Stimulated activated CD8-positive, alpha-beta memory T cell treated with anti-CD3 and anti-CD28 coated beads, Interleukin-4, amount 100 ng/mL, for 1 hour (primary cell): ENCODE measurements around the gene KCNG2.
A peak's percentile ranks its signal among the peaks of the same experiment; 100 is the strongest.

Experiments used
- DNase-seq, 2 donors: peaks; one replicate each; pipeline ENCODE4 v3.0.0-alpha.2; 2020; ENCODE audit warnings: low read depth in 2 of 2, low spot score in 1 of 2

Gene KCNG2

DNA sequence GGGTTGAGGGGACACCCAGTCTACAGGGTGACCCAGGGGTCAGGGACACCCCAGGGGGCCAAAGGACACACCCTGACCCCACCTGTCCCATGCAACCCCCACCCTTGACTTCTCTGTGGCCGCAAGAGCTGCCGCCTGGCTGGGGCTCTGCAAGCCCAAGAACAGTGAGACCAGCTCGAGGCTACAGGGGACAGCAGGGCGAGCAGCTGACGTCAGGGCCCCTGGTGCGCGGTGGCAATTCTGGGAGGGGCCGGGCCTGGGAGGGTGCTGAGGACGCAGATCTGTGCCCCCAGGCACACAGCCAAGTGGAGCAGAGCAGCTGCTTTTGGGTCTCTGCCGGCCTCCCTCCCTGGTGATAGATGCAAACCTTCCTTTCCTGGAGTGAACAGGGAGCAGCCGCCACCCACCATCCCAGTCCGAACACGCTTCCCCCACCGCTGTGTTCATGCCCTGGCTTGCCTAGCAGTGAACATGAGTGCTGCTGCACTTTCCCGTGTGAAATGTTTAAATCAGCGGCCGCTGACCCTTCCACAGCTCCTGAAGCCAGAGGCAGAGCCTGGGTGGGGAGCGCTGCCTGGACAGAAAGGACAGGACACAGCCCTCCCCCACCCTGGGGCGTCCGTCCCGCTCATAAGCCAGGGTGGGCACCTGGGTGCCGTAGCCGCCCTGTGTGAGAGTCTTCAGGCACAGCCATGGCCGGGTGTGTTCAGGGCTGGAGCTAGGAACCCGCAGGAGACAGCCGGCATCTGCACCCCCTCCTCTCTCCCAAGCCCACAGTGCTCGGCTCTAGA lies 106.8 kb downstream of the KCNG2 start:
- no peak for DNase-seq

DNA sequence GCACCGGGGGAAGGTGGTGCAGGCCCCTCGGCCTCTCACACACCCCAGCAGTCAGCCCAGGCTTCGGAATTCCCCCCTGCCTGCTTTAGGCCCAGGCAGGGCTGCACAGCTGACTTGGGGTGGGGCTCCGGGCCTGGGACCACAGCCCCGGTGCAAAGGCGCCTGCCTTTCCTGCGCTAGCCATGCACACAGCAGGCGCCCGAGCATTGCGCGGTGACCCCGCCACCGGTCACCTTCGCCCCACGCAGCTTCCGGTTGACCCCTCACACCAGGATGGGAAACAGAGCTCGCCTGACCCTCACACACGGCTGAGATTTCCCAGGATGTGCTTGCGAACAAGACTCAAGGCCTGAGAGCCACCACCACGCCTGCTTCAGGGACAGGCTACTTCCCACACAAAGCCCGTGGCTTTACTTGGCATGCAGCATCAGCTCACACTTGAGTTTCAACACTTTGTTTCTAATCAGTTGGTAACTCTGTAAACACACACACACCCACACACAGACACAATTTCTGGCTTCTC lies 107.7 kb downstream of the KCNG2 start:
- no peak for DNase-seq

DNA sequence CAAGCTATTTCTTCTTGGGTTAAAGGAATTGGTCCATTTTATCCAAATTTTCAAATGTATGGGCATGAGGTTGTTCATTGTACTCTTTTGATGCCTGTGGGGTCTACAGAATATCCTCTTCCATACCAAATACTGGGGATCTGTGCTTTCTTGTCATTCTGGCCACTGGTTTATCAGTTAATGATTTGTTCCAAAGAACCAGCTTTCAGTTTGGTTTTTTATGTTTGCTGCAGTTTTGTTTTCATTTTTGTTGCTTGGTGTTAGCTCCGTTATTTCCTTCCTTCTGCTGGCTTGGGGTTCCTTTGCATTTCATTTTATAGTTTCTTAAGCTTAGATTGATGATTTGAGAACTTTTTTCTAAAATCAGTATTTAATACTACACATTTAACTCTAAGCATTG lies 108.3 kb downstream of the KCNG2 start:
- DNase-seq = no peak

DNA sequence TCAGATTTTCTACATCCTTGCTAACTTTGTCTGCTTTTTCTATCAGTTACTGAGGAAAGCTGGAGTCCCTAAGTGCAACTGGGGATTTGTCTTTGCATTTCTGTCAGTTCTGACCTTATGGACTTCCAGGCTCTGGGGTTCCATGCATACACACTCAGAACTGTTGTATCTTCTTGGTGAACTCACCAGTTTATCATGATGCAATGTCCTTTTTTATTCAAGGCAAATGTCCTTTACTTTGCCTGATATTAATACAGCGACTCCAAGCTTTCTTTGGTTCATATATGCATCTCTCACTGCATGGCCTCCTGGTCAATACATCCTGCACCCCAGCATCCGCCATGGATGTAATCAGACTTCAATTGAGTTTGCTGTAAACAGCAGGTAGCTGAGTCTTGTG lies 109.0 kb downstream of the KCNG2 start:
- DNase-seq = no peak

- no peak for DNase-seq
Measured at GRCh38 chr18:79910563-79911343, 113.0 kb downstream of the KCNG2 start.

DNA sequence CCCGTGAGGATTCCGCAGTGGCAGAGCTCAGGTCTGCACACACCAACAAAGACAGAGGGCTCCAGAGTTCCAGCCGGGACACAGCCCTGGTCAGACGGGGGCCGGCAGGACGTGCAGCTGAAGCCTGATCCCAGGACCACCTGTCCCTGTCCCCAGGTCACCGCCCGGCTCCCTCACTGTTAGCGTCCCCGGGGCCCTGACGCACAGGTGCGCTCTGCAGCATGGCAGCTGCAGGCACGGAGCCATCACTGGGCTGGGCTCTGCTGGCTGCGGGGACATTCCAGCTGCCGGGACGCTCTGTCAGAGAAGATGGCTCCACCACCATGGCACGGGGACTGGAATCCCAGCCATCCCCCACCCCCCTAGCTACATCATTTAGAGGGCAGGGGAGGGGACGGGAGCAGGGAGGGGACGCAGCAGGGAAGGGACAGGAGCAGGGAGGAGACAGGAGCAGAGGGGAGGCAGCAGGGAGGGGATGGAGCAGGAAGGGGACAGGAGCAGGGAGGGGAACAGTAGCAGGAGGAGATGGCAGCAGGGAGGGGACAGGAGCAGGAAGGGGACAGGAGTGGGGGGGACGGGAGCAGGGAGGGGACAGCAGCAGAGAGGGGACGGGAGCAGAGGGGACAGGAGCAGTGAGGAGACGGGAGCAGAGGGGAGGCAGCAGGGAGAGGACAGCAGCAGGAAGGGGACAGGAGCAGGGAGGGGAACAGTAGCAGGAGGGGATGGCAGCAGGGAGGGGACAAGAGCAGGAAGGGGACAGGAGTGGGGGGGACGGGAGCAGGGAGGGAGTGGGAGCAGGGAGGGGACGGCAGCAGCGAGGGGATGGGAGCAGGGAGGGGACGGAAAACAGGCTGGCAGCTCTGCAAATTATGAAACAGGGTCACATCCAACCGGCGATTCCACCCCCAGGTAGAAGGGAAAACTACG lies 113.9 kb downstream of the KCNG2 start:
- DNase-seq = no peak

- peak in 1 of 2 donors; percentile 37 for DNase-seq
Measured at GRCh38 chr18:79912409-79912991, 114.8 kb downstream of the KCNG2 start.

GRCh38 chr18:79912994-79913831 lies 115.5 kb downstream of the KCNG2 start:
- DNase-seq = no peak

GRCh38 chr18:79914614-79915160 lies 116.9 kb downstream of the KCNG2 start:
- no peak for DNase-seq

- DNase-seq = no peak
Measured at GRCh38 chr18:79915161-79916127, 117.7 kb downstream of the KCNG2 start.

DNA sequence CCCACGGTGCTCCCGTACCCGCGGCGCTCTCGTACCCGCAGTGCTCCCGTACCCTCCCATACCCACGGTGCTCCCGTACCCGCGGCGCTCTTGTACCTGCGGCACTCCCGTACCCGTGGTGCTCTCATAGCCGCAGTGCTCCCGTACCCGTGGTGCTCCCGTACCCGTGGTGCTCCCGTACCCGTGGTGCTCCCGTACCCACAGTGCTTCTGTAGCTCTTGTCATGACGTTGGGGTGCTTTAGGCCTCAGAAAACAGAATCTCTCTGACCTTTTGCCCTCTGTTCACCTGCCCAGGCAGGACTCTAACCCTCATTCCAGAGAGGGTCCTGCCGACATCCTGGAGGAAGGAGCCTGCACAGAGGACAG lies 118.4 kb downstream of the KCNG2 start:
- DNase-seq = no peak

- DNase-seq = no peak
Measured at GRCh38 chr18:79916546-79917168, 118.9 kb downstream of the KCNG2 start.

GRCh38 chr18:79917169-79917852 lies 119.6 kb downstream of the KCNG2 start:
- no peak for DNase-seq

GRCh38 chr18:79917853-79918614 lies 120.3 kb downstream of the KCNG2 start:
- no peak for DNase-seq

DNA sequence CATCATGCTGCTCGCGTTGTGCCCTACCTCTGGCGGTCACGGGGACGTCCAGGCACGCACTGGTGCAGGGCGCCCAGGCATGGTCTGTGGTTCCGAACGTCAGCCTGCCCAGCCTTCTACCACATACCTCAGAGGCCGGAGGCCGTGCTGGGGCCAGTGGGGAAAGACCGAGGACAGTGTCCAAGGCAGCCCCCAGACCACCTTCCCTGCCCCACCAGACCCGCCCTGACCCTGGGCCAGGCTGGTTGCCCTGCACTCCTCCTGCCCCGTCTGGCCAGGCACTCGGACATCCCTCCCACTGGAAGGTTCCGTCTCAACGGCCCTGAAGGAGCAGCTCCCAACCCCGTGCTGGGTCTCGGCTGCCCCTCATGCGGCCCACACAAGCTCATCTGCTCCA lies 120.9 kb downstream of the KCNG2 start:
- no peak for DNase-seq

DNA sequence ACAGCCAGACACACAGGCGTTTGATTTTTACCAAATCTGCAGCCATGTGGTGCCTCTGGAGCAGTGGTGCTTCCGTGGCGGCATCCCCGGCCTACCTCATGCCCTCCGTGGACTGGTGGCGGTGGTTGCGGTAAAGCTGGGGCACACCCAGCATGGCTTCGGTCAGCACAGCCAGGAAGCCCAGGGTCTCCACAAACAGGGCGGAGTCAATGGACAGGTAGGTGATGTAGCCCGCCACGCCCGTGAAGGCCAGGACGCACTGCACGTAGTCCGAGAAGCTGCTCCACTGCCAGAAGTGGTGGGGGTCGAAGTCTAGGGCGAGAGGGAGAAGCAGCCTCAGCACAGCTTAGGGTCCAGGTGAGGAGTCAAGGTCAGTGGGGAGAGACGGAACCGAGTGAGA lies 121.4 kb downstream of the KCNG2 start:
- no peak for DNase-seq
